H1 (cell line): ENCODE data around the gene IFNA7. TPM values are rescaled to one million over a fixed set of nuclear protein-coding genes. Genes with fewer than 3 reads are reported as not detected.

Source experiments
- CTCF ChIA-PET: fragments of 300-600 bp; sonication (Branson Sonifier 250); formaldehyde crosslinking; loops from one replicate; lab custom pipeline; 2021; ENCODE audit not compliant: partially characterized antibody; lab: Charles Lee
- POLR2A ChIA-PET: fragments of 300-600 bp; sonication (Branson Sonifier 250); formaldehyde crosslinking; loops from one replicate; lab custom pipeline; 2021; ENCODE audit warnings: inconsistent platforms; ENCODE audit not compliant: partially characterized antibody; lab: Charles Lee
- DNase-seq, 2 experiments: peaks; one replicate each; pipeline versions ENCODE4 v3.0.0 to v3.0.0-alpha.2; 2010 to 2022; ENCODE audit warnings: low spot score in 2 of 2, low read depth in 1 of 2, mixed read lengths in 1 of 2
- FAIRE-seq: peaks from 2 replicates; lab custom pipeline; 2011; peaks lifted over from hg19 to GRCh38; lab: Jason Lieb, UNC
- H2AFZ ChIP-seq: 2 replicates; pipeline ENCODE4 v1.8.1; 2012; ENCODE audit warnings: low read length, inconsistent platforms
- H2AK5ac ChIP-seq: 2 replicates; pipeline ENCODE4 v1.6.1; 2013; ENCODE audit warnings: low read depth, low read length
- H2BK120ac ChIP-seq: replicated peaks from 2 replicates; pipeline ENCODE3; 2013; ENCODE audit warnings: low read depth, low read length, inconsistent platforms
- H2BK12ac ChIP-seq: 2 replicates; pipeline ENCODE4 v1.6.1; 2013; ENCODE audit warnings: low read depth, low read length
- H2BK15ac ChIP-seq: 2 replicates; pipeline ENCODE4 v1.6.1; 2013; ENCODE audit warnings: low read length
- H2BK20ac ChIP-seq: 2 replicates; pipeline ENCODE4 v1.6.1; 2013; ENCODE audit warnings: low read length
- H2BK5ac ChIP-seq: 2 replicates; pipeline ENCODE4 v1.6.1; 2013; ENCODE audit warnings: low read depth, low read length
- H3K14ac ChIP-seq: 2 replicates; pipeline ENCODE4 v1.6.1; 2013; ENCODE audit warnings: inconsistent platforms; ENCODE audit not compliant: insufficient read length
- H3K18ac ChIP-seq: 2 replicates; pipeline ENCODE4 v1.6.1; 2013; ENCODE audit warnings: low read length; ENCODE audit errors: extremely low read depth
- H3K23ac ChIP-seq: 2 replicates; pipeline ENCODE4 v1.6.1; 2013; ENCODE audit warnings: inconsistent platforms; ENCODE audit not compliant: insufficient read length
- H3K23me2 ChIP-seq: 2 replicates; pipeline ENCODE4 v1.6.1; 2013; ENCODE audit warnings: low read depth, low read length
- H3K27ac ChIP-seq: 2 replicates; pipeline ENCODE4 v1.6.1; 2011; ENCODE audit warnings: low read depth, low read length, inconsistent platforms
- H3K27me3 ChIP-seq, 4 experiments: replicated peaks in 1 of 4; 1 replicate in 1 of 4; 2 replicates in 3 of 4; pipeline versions ENCODE4 v1.6.1 to v1.8.1; 2011 to 2013; ENCODE audit warnings: low read length in 3 of 4, mild to moderate bottlenecking in 3 of 4, inconsistent platforms in 2 of 4, mixed read lengths in 2 of 4, moderate library complexity in 1 of 4; ENCODE audit not compliant: control insufficient read depth in 3 of 4, insufficient read depth in 3 of 4; ENCODE audit errors: extremely low read depth in 1 of 4
- H3K36me3 ChIP-seq, 4 experiments: 2 replicates each; pipeline versions ENCODE4 v1.6.1 to v1.8.1; 2011 to 2013; ENCODE audit warnings: mild to moderate bottlenecking in 4 of 4, low read length in 3 of 4, moderate library complexity in 2 of 4, control low read depth in 1 of 4, inconsistent platforms in 1 of 4; ENCODE audit not compliant: insufficient read depth in 4 of 4, control insufficient read depth in 2 of 4
- H3K4ac ChIP-seq: replicated peaks from 2 replicates; pipeline ENCODE3; 2013; ENCODE audit warnings: low read length, low read depth, mixed read lengths, inconsistent platforms; ENCODE audit not compliant: insufficient read length
- H3K4me1 ChIP-seq, 4 experiments: replicated peaks in 1 of 4; 1 replicate in 1 of 4; 2 replicates in 3 of 4; pipeline versions ENCODE4 v1.6.1 to v1.8.1; 2011 to 2013; ENCODE audit warnings: low read length in 3 of 4, inconsistent platforms in 2 of 4, mixed read lengths in 1 of 4; ENCODE audit not compliant: insufficient read depth in 4 of 4, control insufficient read depth in 3 of 4
- H3K4me2 ChIP-seq, 2 experiments: 2 replicates each; pipeline versions ENCODE4 v1.6.1 to v1.8.1; 2011 to 2013; ENCODE audit warnings: low read depth in 2 of 2, low read length in 2 of 2, control low read depth in 1 of 2, inconsistent platforms in 1 of 2, mild to moderate bottlenecking in 1 of 2; ENCODE audit not compliant: insufficient read depth in 1 of 2
- H3K4me3 ChIP-seq, 4 experiments: fragments of 200-600, 300-600 bp in 1 of 4; sonication (generic), shearing (Covaris generic), sonication (Bioruptor Twin) in 1 of 4; 2 replicates each; pipeline versions ENCODE4 v1.5.1 to v1.8.1; 2011 to 2016; ENCODE audit warnings: low read length in 4 of 4, low read depth in 3 of 4, control low read depth in 2 of 4, inconsistent platforms in 2 of 4, mild to moderate bottlenecking in 2 of 4, mixed read lengths in 1 of 4, moderate library complexity in 1 of 4; ENCODE audit not compliant: insufficient read depth in 2 of 4; ENCODE audit errors: extremely low read depth in 1 of 4
- H3K56ac ChIP-seq: replicated peaks from 2 replicates; pipeline ENCODE3; 2013; ENCODE audit warnings: low read depth, mild to moderate bottlenecking, mixed read lengths, low read length, inconsistent platforms; ENCODE audit not compliant: insufficient read length
- H3K79me1 ChIP-seq: 2 replicates; pipeline ENCODE4 v1.6.1; 2013; ENCODE audit warnings: low read depth, low read length, control low read depth
- H3K79me2 ChIP-seq, 2 experiments: 2 replicates each; pipeline versions ENCODE4 v1.6.1 to v1.8.1; 2012 to 2013; ENCODE audit warnings: low read length in 2 of 2, mild to moderate bottlenecking in 2 of 2, inconsistent platforms in 1 of 2; ENCODE audit not compliant: insufficient read depth in 2 of 2, control insufficient read depth in 1 of 2
- H3K9ac ChIP-seq, 4 experiments: replicated peaks in 1 of 4; 1 replicate in 1 of 4; 2 replicates in 3 of 4; pipeline versions ENCODE4 v1.6.1 to v1.8.1; 2011 to 2013; ENCODE audit warnings: low read depth in 3 of 4, low read length in 3 of 4, control low read depth in 2 of 4, mild to moderate bottlenecking in 2 of 4, moderate library complexity in 2 of 4, inconsistent platforms in 1 of 4; ENCODE audit errors: extremely low read depth in 1 of 4
- H3K9me3 ChIP-seq, 2 experiments: 2 replicates each; pipeline versions ENCODE4 v1.6.1 to v1.8.1; 2012 to 2013; ENCODE audit warnings: mild to moderate bottlenecking in 2 of 2, moderate library complexity in 2 of 2, control low read depth in 1 of 2, inconsistent platforms in 1 of 2, low read depth in 1 of 2, low read length in 1 of 2, mixed read lengths in 1 of 2; ENCODE audit not compliant: insufficient read depth in 2 of 2
- H4K20me1 ChIP-seq, 2 experiments: replicated peaks in 1 of 2; 2 replicates each; pipeline versions ENCODE3 to v1.8.1; 2011 to 2013; ENCODE audit warnings: inconsistent platforms in 2 of 2, low read length in 2 of 2, mild to moderate bottlenecking in 1 of 2; ENCODE audit not compliant: insufficient read depth in 2 of 2, control insufficient read depth in 1 of 2
- H4K5ac ChIP-seq: 2 replicates; pipeline ENCODE4 v1.6.1; 2013; ENCODE audit warnings: low read length, low read depth, mixed read lengths, inconsistent platforms; ENCODE audit not compliant: insufficient read length
- H4K8ac ChIP-seq: 2 replicates; pipeline ENCODE4 v1.8.0; 2013; ENCODE audit warnings: mild to moderate bottlenecking, moderate library complexity, low read length, inconsistent platforms; ENCODE audit not compliant: insufficient read depth; ENCODE audit errors: extremely low read depth
- H4K91ac ChIP-seq: replicated peaks from 2 replicates; pipeline ENCODE3; 2013; ENCODE audit warnings: low read length, mixed read lengths, inconsistent platforms; ENCODE audit not compliant: insufficient read length
- CHD1 ChIP-seq: IDR thresholded peaks from 2 replicates; pipeline ENCODE4 v1.6.1; 2012; ENCODE audit warnings: low read depth, low read length, improper control_type of control experiment
- EP300 ChIP-seq, 2 experiments: IDR thresholded peaks; 1 replicate in 1 of 2; 2 replicates in 1 of 2; pipeline ENCODE4 v1.6.1; 2011 to 2012; ENCODE audit warnings: low read depth in 2 of 2, low read length in 2 of 2, mild to moderate bottlenecking in 2 of 2, borderline replicate concordance in 1 of 2, inconsistent platforms in 1 of 2, moderate library complexity in 1 of 2
- HDAC6 ChIP-seq: IDR thresholded peaks from one replicate; pipeline ENCODE4 v1.7.1; 2012; ENCODE audit warnings: low read depth, mild to moderate bottlenecking, inconsistent platforms, low read length, moderate library complexity
- JUN ChIP-seq: IDR thresholded peaks from 2 replicates; pipeline ENCODE4 v1.6.1; 2011; ENCODE audit warnings: low read depth, mild to moderate bottlenecking, improper control_type of control experiment, low read length
- MAFK ChIP-seq: IDR thresholded peaks from 2 replicates; pipeline ENCODE4 v1.6.1; 2012; ENCODE audit warnings: low read depth, mild to moderate bottlenecking, improper control_type of control experiment, low read length
- NANOG ChIP-seq: IDR thresholded peaks from 2 replicates; pipeline ENCODE4 v1.6.1; 2011; ENCODE audit warnings: low read length, low read depth, mild to moderate bottlenecking, inconsistent platforms; ENCODE audit not compliant: insufficient read depth, poor library complexity, severe bottlenecking
- POLR2A ChIP-seq, 2 experiments: IDR thresholded peaks; 1 replicate in 1 of 2; 2 replicates in 1 of 2; pipeline ENCODE4 v1.6.1; 2011; ENCODE audit warnings: low read depth in 2 of 2, low read length in 2 of 2, mild to moderate bottlenecking in 2 of 2; ENCODE audit errors: control extremely low read depth in 1 of 2
- RFX5 ChIP-seq: IDR thresholded peaks from 2 replicates; pipeline ENCODE4 v1.6.1; 2011; ENCODE audit warnings: low read depth, low read length, improper control_type of control experiment, borderline replicate concordance
- RNF2 ChIP-seq: fragments of 200-900, 300-1000 bp; sonication (generic); IDR thresholded peaks from 2 replicates; pipeline ENCODE4 v1.7.1; 2016; ENCODE audit warnings: borderline replicate concordance, low read depth, mild to moderate bottlenecking, antibody characterized with exemption, low read length; ENCODE audit not compliant: poor library complexity, severe bottlenecking; ENCODE audit errors: missing control alignments
- SP4 ChIP-seq: IDR thresholded peaks from 2 replicates; pipeline ENCODE4 v1.6.1; 2012; ENCODE audit warnings: low read length, inconsistent platforms
- SRF ChIP-seq: IDR thresholded peaks from 2 replicates; pipeline ENCODE4 v1.6.1; 2011; ENCODE audit warnings: mild to moderate bottlenecking, low read depth, low read length, moderate library complexity
- WGBS, 2 experiments: shearing (Covaris generic) in 1 of 2; methylation state at CpG; one replicate each; pipeline versions ENCODE4 v1.1.6 to v1.1.7; 2013 to 2015; ENCODE audit warnings: low lambda C conversion rate in 2 of 2, mixed read lengths in 2 of 2, inconsistent platforms in 1 of 2, low coverage in 1 of 2, missing lambda C conversion rate in 1 of 2; ENCODE audit not compliant: insufficient replicate concordance in 2 of 2, insufficient coverage in 1 of 2, insufficient read length in 1 of 2; ENCODE audit errors: extremely low coverage in 1 of 2, missing lambda C conversion rate in 1 of 2; 5-methylcytosine and 5-hydroxymethylcytosine counted together
- polyA plus RNA-seq, 7 experiments: library from polyadenylated mRNA; depleted of rRNA in 3 of 7; stranded (reverse) in 5 of 7; unstranded in 2 of 7; fragments of >200 nt in 5 of 7; fragments of 200-250 nt in 2 of 7; gene quantifications; 1 replicate in 5 of 7; 2 replicates in 1 of 7; 4 replicates in 1 of 7; pipeline versions ENCODE4 v1.2.1 to v1.2.3, GENCODE V29; 2011 to 2013; ENCODE audit warnings: missing spikeins in 2 of 7, mixed read lengths in 2 of 7
- total RNA-seq: library from RNA; stranded (reverse); fragmentation: NEBNext Ultra II Directional; extraction: Animal tissue kit (Norgen Biotek cat#: 25700); gene quantifications from 2 replicates; pipeline ENCODE4 v1.2.1, GENCODE V29; 2021
- TF ChIP-seq, protein P1 (sequence below), 3 experiments: IDR thresholded peaks; 1 replicate in 2 of 3; 2 replicates in 1 of 3; pipeline versions ENCODE4 v1.5.1 to v1.6.1; 2011; ENCODE audit warnings: low read length in 3 of 3, mild to moderate bottlenecking in 3 of 3, inconsistent platforms in 2 of 3, low read depth in 1 of 3, moderate library complexity in 1 of 3; ENCODE audit not compliant: insufficient read depth in 1 of 3; ENCODE audit errors: control extremely low read depth in 1 of 3

IFNA7 gene
- total and polyA plus RNA-seq, 2 of the 8 experiments (the other 6 are each of a cell fraction or from before 2014, with no cell fraction given), result not detected

DNA sequence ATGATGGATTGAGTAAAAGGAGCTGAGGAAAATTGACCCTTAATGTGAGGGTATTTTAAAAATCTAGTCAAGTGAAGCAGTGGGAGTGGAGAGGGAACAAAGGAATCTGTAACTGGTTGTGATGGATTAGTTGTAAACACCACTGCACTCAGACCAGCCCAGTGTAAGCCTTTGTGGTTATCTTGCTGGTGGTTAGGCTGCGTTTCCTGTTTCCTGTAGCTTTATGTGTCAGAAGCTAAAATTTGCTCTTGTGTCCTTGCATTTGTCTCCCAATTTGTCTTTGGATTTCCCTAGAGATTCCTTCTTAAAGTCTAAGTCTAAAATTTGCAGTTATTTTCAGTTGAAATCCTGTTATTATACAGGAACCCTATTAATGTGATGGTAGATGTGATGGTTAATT lies 41.8 kb downstream of the IFNA7 start:
- Histone ChIP-seq H3K4me3 (no peak overlapping the region), H3K4me2 (no peak overlapping the region), H3K23me2 (no peaks in the 10 kb centered on the region), H2BK12ac (no peak overlapping the region), H3K36me3 (no peaks in the 10 kb centered on the region), H2AK5ac (no peak overlapping the region), H2BK120ac (no peak overlapping the region), H3K56ac (no peak overlapping the region), H3K4ac (no peak overlapping the region), H4K91ac (no peak overlapping the region), H3K18ac (no peak overlapping the region), H2AFZ (no peak overlapping the region; the same call in 1 of the 2 replicates), H3K14ac (no peak overlapping the region), H3K79me2 (no peaks in the 10 kb centered on the region), H2BK15ac (no peak overlapping the region), H2BK5ac (no peak overlapping the region), H2BK20ac (no peak overlapping the region), H4K8ac (no peak overlapping the region), H3K23ac (no peak overlapping the region), H4K5ac (no peak overlapping the region), H3K27ac (no peak overlapping the region), H3K9ac (no peak overlapping the region), H3K4me1 (no peaks in the 10 kb centered on the region), H3K79me1 (no peaks in the 10 kb centered on the region), H4K20me1 (no peaks in the 10 kb centered on the region), H3K27me3 (no peaks in the 10 kb centered on the region), H3K9me3 (no peaks in the 10 kb centered on the region)
- 92% methylated on average over 1 of the region's 1 CpG; no CpG with 5 or more reads in 1 of the 2 experiments for WGBS, 2 experiments
- no peak for DNase-seq
- CTCF ChIA-PET, result interaction anchor here (0.8 to 1.7 kb wide), 2 partner anchors 13 to 17 kb away, joined by 4 read pairs; no protein-coding TSS in a partner anchor
- FAIRE-seq, result no peak
- POLR2A ChIA-PET, result no interaction called here
- no peak for TF ChIP-seq POLR2A (IDR thresholded peaks at IDR 0.05; ENCODE audit: control extremely low read depth in 1 of 2, low read depth in 2 of 2, low read length in 2 of 2)
- no peak for TF ChIP-seq RFX5
- no peak for TF ChIP-seq SRF
- TF ChIP-seq SP4, result no peak
- TF ChIP-seq HDAC6, result no peak
- no peak for TF ChIP-seq EP300 (IDR thresholded peaks at IDR 0.05; ENCODE audit: borderline replicate concordance in 1 of 2, low read depth in 2 of 2, low read length in 2 of 2)
- TF ChIP-seq, protein P1, sequence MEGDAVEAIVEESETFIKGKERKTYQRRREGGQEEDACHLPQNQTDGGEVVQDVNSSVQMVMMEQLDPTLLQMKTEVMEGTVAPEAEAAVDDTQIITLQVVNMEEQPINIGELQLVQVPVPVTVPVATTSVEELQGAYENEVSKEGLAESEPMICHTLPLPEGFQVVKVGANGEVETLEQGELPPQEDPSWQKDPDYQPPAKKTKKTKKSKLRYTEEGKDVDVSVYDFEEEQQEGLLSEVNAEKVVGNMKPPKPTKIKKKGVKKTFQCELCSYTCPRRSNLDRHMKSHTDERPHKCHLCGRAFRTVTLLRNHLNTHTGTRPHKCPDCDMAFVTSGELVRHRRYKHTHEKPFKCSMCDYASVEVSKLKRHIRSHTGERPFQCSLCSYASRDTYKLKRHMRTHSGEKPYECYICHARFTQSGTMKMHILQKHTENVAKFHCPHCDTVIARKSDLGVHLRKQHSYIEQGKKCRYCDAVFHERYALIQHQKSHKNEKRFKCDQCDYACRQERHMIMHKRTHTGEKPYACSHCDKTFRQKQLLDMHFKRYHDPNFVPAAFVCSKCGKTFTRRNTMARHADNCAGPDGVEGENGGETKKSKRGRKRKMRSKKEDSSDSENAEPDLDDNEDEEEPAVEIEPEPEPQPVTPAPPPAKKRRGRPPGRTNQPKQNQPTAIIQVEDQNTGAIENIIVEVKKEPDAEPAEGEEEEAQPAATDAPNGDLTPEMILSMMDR (IDR thresholded peaks at IDR 0.05; ENCODE audit: control extremely low read depth in 1 of 3, insufficient read depth in 1 of 3, low read depth in 1 of 3, low read length in 3 of 3), result no peak
- no peak for TF ChIP-seq NANOG
- no peak for TF ChIP-seq MAFK
- no peak for TF ChIP-seq RNF2
- TF ChIP-seq JUN, result no peak
- TF ChIP-seq CHD1, result no peak
